Gastroesophageal sphincter (tissue), 2 donors: ENCODE data around the gene SLC17A9.

Experiments
- EP300 ChIP-seq: sonication (generic); formaldehyde crosslinking; IDR thresholded peaks from one replicate; pipeline ENCODE4 v1.6.1; 2017; ENCODE audit warnings: antibody characterized with exemption, mild to moderate bottlenecking
- POLR2A ChIP-seq, 2 donors: fragments of 450-650 bp; IDR thresholded peaks; one replicate each; pipeline ENCODE4 v1.6.1; 2017; ENCODE audit warnings: antibody characterized with exemption in 2 of 2, mild to moderate bottlenecking in 2 of 2, moderate library complexity in 1 of 2

GRCh38 chr20:62967149-62967501, 14.6 kb downstream of the SLC17A9 start:
- TF ChIP-seq POLR2A (IDR thresholded peaks at IDR 0.05) (no peak), EP300 (no peak)
